IPS-NIHi11 (cell line): ENCODE data around the gene LAG3.
A peak's percentile ranks its signal among the peaks of the same experiment; 100 is the strongest.

Experiments used
- DNase-seq: peaks from one replicate; pipeline ENCODE4 v3.0.0; 2012; ENCODE audit warnings: mixed read lengths, low spot score

The LAG3 gene

GRCh38 chr12:6790496-6791150, 18.3 kb downstream of the LAG3 start:
- DNase-seq = no peak

GRCh38 chr12:6791931-6792520, 19.7 kb downstream of the LAG3 start:
- no peak for DNase-seq

GRCh38 chr12:6792522-6793201, 20.3 kb downstream of the LAG3 start:
- DNase-seq = peak; percentile 28

GRCh38 chr12:6795088-6795487, 22.8 kb downstream of the LAG3 start:
- no peak for DNase-seq

- no peak for DNase-seq
Measured at GRCh38 chr12:6796576-6796975, 24.3 kb downstream of the LAG3 start.

GRCh38 chr12:6799147-6799546, 26.8 kb downstream of the LAG3 start:
- DNase-seq = no peak

GRCh38 chr12:6807170-6807569, 34.9 kb downstream of the LAG3 start:
- no peak for DNase-seq

GRCh38 chr12:6809056-6809455, 36.7 kb downstream of the LAG3 start:
- DNase-seq = no peak

GRCh38 chr12:6810758-6811157, 38.4 kb downstream of the LAG3 start:
- no peak for DNase-seq

GRCh38 chr12:6813363-6813762, 41.0 kb downstream of the LAG3 start:
- no peak for DNase-seq

GRCh38 chr12:6816598-6816997, 44.3 kb downstream of the LAG3 start:
- DNase-seq = no peak

- DNase-seq = no peak
Measured at GRCh38 chr12:6817098-6817497, 44.8 kb downstream of the LAG3 start.

- DNase-seq = no peak
Measured at GRCh38 chr12:6817662-6818157, 45.4 kb downstream of the LAG3 start.

- DNase-seq = peak; percentile 73
Measured at GRCh38 chr12:6818222-6818621, 45.9 kb downstream of the LAG3 start.

GRCh38 chr12:6818645-6819044, 46.3 kb downstream of the LAG3 start:
- no peak for DNase-seq

- no peak for DNase-seq
Measured at GRCh38 chr12:6819106-6820030, 47.0 kb downstream of the LAG3 start.

GRCh38 chr12:6820166-6820565, 47.8 kb downstream of the LAG3 start:
- no peak for DNase-seq

- DNase-seq = peak; percentile 87
Measured at GRCh38 chr12:6821591-6822425, 49.5 kb downstream of the LAG3 start, which contains the start of gene GPR162. GPR162 (plus strand) TSS chr12:6821821; CDS start chr12:6823899, 2,078 bp downstream.

GRCh38 chr12:6822426-6823135, 50.3 kb downstream of the LAG3 start:
- no peak for DNase-seq
